OCI-LY1 (cell line): ENCODE data around the gene ATG9A.
A peak's percentile ranks its signal among the peaks of the same experiment; 100 is the strongest.

Source experiments
- H2AFZ ChIP-seq: fragments of 200-600 bp; sonication (generic), shearing (Covaris generic); 2 replicates; pipeline ENCODE4 v1.6.0; 2014; ENCODE audit warnings: antibody characterized with exemption, mild to moderate bottlenecking, low read length
- H3F3A ChIP-seq: fragments of 200-600 bp; sonication (generic), shearing (Covaris generic); 2 replicates; pipeline ENCODE4 v1.6.0; 2014; ENCODE audit warnings: mild to moderate bottlenecking, antibody characterized with exemption, low read length, moderate library complexity; ENCODE audit not compliant: insufficient read depth
- H3K27ac ChIP-seq: fragments of 200-600 bp; sonication (generic); 2 replicates; pipeline ENCODE4 v1.5.1; 2014; ENCODE audit warnings: low read length, mixed run types, mild to moderate bottlenecking, low read depth; ENCODE audit not compliant: poor library complexity, severe bottlenecking
- H3K27me3 ChIP-seq: fragments of 200-600 bp; sonication (generic); 2 replicates; pipeline ENCODE4 v1.6.0; 2014; ENCODE audit warnings: antibody characterized with exemption, mild to moderate bottlenecking, low read length, moderate library complexity; ENCODE audit not compliant: insufficient read depth
- H3K36me3 ChIP-seq: fragments of 200-600 bp; sonication (generic); 2 replicates; pipeline ENCODE4 v1.6.1; 2014; ENCODE audit warnings: mild to moderate bottlenecking, antibody characterized with exemption, low read length, moderate library complexity, mixed read lengths; ENCODE audit not compliant: insufficient read depth
- H3K4me1 ChIP-seq: fragments of 200-600 bp; sonication (generic); 2 replicates; pipeline ENCODE4 v1.5.1; 2014; ENCODE audit warnings: mild to moderate bottlenecking, low read length, moderate library complexity; ENCODE audit not compliant: insufficient read depth, severe bottlenecking
- H3K4me2 ChIP-seq: fragments of 200-600 bp; sonication (generic), shearing (Covaris generic); 2 replicates; pipeline ENCODE4 v1.6.1; 2014; ENCODE audit warnings: low read length
- H3K4me3 ChIP-seq: fragments of 200-600 bp; sonication (generic); 2 replicates; pipeline ENCODE4 v1.5.1; 2014; ENCODE audit warnings: low read length, low read depth, mild to moderate bottlenecking, mixed read lengths; ENCODE audit not compliant: poor library complexity, severe bottlenecking
- H3K79me2 ChIP-seq: fragments of 200-600 bp; shearing (Covaris generic); 2 replicates; pipeline ENCODE4 v1.6.1; 2016; ENCODE audit warnings: mixed run types, low read length, mixed read lengths; ENCODE audit not compliant: insufficient read depth
- H3K9ac ChIP-seq: fragments of 200-600 bp; sonication (generic), shearing (Covaris generic); 2 replicates; pipeline ENCODE4 v1.6.1; 2014; ENCODE audit warnings: mild to moderate bottlenecking, low read length, mixed read lengths
- H3K9me2 ChIP-seq: fragments of 200-600 bp; sonication (generic), shearing (Covaris generic); 2 replicates; pipeline ENCODE4 v1.6.1; 2014; ENCODE audit warnings: low read depth, mild to moderate bottlenecking, low read length, mixed read lengths
- H3K9me3 ChIP-seq: fragments of 200-600 bp; shearing (Covaris generic); 2 replicates; pipeline ENCODE4 v1.6.1; 2014; ENCODE audit warnings: low read length, mixed read lengths
- H4K20me1 ChIP-seq: fragments of 200-600 bp; sonication (generic), shearing (Covaris generic); 2 replicates; pipeline ENCODE4 v1.6.0; 2016; ENCODE audit warnings: mild to moderate bottlenecking, low read length; ENCODE audit not compliant: insufficient read depth
- EZH2 ChIP-seq: fragments of 200-600 bp; sonication (generic), shearing (Covaris generic); IDR thresholded peaks from 2 replicates; pipeline ENCODE4 v1.8.0; 2017; ENCODE audit warnings: borderline replicate concordance, mixed run types, mild to moderate bottlenecking, antibody characterized with exemption, low read length, moderate library complexity, mixed read lengths
- TF ChIP-seq, protein P1 (sequence below): fragments of 200-600 bp; sonication (generic), shearing (Covaris generic); IDR thresholded peaks from 2 replicates; pipeline ENCODE4 v1.5.1; 2017; ENCODE audit warnings: mild to moderate bottlenecking, antibody characterized with exemption, low read length, moderate library complexity, mixed read lengths

The ATG9A gene

GRCh38 chr2:219252570-219252899, 23.1 kb upstream of the ATG9A start:
- Histone ChIP-seq H3K4me1 (peaks cover 65% of the 10 kb centered on the region), H3K4me2 (peak overlapping the region; percentile 79), H3K4me3 (peak overlapping the region; percentile 83), H3K9ac (peak overlapping the region; percentile 89), H3K27me3 (no peaks in the 10 kb centered on the region), H3K79me2 (no peaks in the 10 kb centered on the region), H3K27ac (peak overlapping the region; percentile 98), H3K9me2 (no peaks in the 10 kb centered on the region), H4K20me1 (no peaks in the 10 kb centered on the region), H3F3A (0 out of 2 replicates have a peak, but pooled peaks cover 5% of the 10 kb centered on the region), H2AFZ (no peak overlapping the region), H3K9me3 (no peaks in the 10 kb centered on the region), H3K36me3 (peaks cover 45% of the 10 kb centered on the region)
- TF ChIP-seq, protein P1, sequence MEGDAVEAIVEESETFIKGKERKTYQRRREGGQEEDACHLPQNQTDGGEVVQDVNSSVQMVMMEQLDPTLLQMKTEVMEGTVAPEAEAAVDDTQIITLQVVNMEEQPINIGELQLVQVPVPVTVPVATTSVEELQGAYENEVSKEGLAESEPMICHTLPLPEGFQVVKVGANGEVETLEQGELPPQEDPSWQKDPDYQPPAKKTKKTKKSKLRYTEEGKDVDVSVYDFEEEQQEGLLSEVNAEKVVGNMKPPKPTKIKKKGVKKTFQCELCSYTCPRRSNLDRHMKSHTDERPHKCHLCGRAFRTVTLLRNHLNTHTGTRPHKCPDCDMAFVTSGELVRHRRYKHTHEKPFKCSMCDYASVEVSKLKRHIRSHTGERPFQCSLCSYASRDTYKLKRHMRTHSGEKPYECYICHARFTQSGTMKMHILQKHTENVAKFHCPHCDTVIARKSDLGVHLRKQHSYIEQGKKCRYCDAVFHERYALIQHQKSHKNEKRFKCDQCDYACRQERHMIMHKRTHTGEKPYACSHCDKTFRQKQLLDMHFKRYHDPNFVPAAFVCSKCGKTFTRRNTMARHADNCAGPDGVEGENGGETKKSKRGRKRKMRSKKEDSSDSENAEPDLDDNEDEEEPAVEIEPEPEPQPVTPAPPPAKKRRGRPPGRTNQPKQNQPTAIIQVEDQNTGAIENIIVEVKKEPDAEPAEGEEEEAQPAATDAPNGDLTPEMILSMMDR = no peak
- TF ChIP-seq EZH2 = no peak

DNA sequence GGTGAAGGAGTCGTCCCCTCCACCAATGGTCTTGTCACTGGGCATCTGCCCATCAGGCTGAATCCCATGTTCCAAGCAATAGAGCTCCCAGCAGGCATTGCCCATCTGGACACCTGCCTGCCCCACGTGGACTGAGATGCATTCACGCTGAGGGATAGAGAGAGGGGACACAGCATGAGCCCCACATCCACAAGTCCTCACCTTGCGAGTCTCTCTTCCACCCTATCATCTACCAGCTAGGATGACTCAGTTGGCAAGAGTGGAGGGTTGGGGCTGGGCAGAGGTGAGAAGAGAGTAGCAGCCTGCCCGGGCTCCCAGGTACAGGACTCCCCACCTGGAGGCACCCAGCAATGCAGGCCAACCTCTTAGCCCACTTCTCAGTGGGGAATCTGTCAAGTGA, 22.6 kb upstream of the ATG9A start:
- H3K4me1 ChIP-seq = peaks cover 70% of the 10 kb centered on the region

GRCh38 chr2:219251656-219252055, 22.2 kb upstream of the ATG9A start:
- peak overlapping the region; percentile 83 for H3K4me3 ChIP-seq
- no peaks in the 10 kb centered on the region for H3K27me3 ChIP-seq
- H3K36me3 ChIP-seq = peaks cover 48% of the 10 kb centered on the region
- H3K27ac ChIP-seq = peak overlapping the region; percentile 98
- 0 out of 2 replicates have a peak, but pooled peaks cover 5% of the 10 kb centered on the region for H3F3A ChIP-seq
- TF ChIP-seq, protein P1 = no peak
- no peaks in the 10 kb centered on the region for H4K20me1 ChIP-seq
- H3K9me2 ChIP-seq = no peaks in the 10 kb centered on the region
- peaks cover 74% of the 10 kb centered on the region for H3K4me1 ChIP-seq
- peak overlapping the region; percentile 89; the same call in 1 of the 2 replicates for H3K9ac ChIP-seq
- H3K9me3 ChIP-seq = no peaks in the 10 kb centered on the region
- no peak overlapping the region for H2AFZ ChIP-seq
- peak overlapping the region; percentile 79 for H3K4me2 ChIP-seq
- no peaks in the 10 kb centered on the region for H3K79me2 ChIP-seq

More for the DNA sequence above, 22.6 kb upstream of the ATG9A start:
- no peaks in the 10 kb centered on the region for H4K20me1 ChIP-seq
- H3K9ac ChIP-seq = peak overlapping the region; percentile 89
- H3K79me2 ChIP-seq = no peaks in the 10 kb centered on the region
- H3K4me3 ChIP-seq = peak overlapping the region; percentile 83
- H3K9me2 ChIP-seq = no peaks in the 10 kb centered on the region
- no peaks in the 10 kb centered on the region for H3K27me3 ChIP-seq
- H2AFZ ChIP-seq = no peak overlapping the region
- peak overlapping the region; percentile 98 for H3K27ac ChIP-seq
- TF ChIP-seq EZH2 = no peak
- TF ChIP-seq, protein P1 = no peak
- H3K36me3 ChIP-seq = peaks cover 48% of the 10 kb centered on the region
- no peaks in the 10 kb centered on the region for H3K9me3 ChIP-seq
- H3F3A ChIP-seq = 0 out of 2 replicates have a peak, but pooled peaks cover 5% of the 10 kb centered on the region
- peak overlapping the region; percentile 79 for H3K4me2 ChIP-seq
